AG04449 (cell line): Measurements from ENCODE around the gene RPS6KA4.
"Not testable (repeated sequence)": the region's sequence is repeated elsewhere in the genome, so short reads cannot be mapped to it uniquely, and the experiment has no call there.

Experiments used
- CTCF ChIA-PET: fragments of 350-600 bp; formaldehyde crosslinking; extraction: SDS; loops from one replicate; lab custom pipeline; 2021; ENCODE audit warnings: antibody characterized with exemption; lab: Yijun Ruan, JAX
- POLR2A ChIA-PET: fragments of 400-600, 350-600 bp; formaldehyde crosslinking; extraction: SDS; loops from one replicate; lab custom pipeline; 2020; ENCODE audit warnings: antibody characterized with exemption, inconsistent platforms; lab: Yijun Ruan, JAX
- DNase-seq: peaks from one replicate; pipeline ENCODE4 v3.0.0-alpha.2; 2010; ENCODE audit warnings: low read depth, low spot score
- H3K4me3 ChIP-seq: 2 replicates; pipeline ENCODE4 v1.5.1; 2011; ENCODE audit warnings: low read depth, mild to moderate bottlenecking, control low read depth, low read length
- TF ChIP-seq, protein P1 (sequence below): IDR thresholded peaks from one replicate; pipeline ENCODE4 v1.5.1; 2011; ENCODE audit warnings: mild to moderate bottlenecking, moderate library complexity, low read length, control low read depth, inconsistent platforms; ENCODE audit not compliant: insufficient read depth; ENCODE audit errors: missing control alignments

Gene RPS6KA4

DNA sequence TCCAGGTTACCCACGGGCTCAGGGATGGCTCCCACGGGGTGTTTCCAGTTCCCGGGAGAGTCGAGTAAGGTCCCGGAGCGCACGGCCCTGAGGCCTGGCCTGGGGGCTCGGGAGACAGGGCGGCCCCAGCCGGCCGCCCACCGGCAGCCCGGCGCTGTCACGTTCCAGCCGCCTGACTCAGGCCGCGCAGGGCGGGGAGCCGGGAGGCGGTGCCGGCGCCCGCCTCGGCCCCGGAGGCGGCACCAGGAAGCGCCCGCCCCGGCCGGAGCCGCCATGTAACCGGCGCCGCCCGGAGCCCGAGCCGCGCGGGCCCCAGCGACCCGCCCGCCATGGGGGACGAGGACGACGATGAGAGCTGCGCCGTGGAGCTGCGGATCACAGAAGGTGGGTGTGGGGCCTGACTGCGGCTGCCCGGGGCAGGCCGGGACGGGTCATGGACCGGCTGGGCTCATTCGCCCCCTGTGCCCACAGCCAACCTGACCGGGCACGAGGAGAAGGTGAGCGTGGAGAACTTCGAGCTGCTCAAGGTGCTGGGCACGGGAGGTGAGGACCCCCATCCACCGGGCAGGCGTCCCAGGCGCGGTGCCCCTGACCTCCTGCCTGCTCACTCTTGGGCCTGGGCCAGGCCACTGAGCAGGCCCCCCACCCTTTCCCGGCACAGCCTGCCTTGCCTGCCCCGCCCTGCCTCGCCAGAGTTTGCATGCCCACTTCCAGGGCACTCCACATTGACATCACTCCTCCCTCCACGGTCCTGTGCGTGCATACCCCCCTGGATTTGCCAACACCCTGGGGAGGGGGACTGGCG is at the start of gene RPS6KA4:
TSS of gene RPS6KA4 (plus strand) at position 256 of the 805 bp plus-strand sequence. CDS start at position 330, 74 bp downstream.
- POLR2A ChIA-PET = no interaction called here
- CTCF ChIA-PET = interaction anchor here (0.9 to 21.8 kb wide), 7 partner anchors 10 to 293 kb away, joined by 3 to 414 read pairs (median 3); partner anchors contain the start of genes CCDC88B, ESRRA, PLCB3 and PRDX5
- no peak for DNase-seq
- H3K4me3 ChIP-seq = peak within 1 kb of the TSS; percentile 94
- TF ChIP-seq, protein P1, sequence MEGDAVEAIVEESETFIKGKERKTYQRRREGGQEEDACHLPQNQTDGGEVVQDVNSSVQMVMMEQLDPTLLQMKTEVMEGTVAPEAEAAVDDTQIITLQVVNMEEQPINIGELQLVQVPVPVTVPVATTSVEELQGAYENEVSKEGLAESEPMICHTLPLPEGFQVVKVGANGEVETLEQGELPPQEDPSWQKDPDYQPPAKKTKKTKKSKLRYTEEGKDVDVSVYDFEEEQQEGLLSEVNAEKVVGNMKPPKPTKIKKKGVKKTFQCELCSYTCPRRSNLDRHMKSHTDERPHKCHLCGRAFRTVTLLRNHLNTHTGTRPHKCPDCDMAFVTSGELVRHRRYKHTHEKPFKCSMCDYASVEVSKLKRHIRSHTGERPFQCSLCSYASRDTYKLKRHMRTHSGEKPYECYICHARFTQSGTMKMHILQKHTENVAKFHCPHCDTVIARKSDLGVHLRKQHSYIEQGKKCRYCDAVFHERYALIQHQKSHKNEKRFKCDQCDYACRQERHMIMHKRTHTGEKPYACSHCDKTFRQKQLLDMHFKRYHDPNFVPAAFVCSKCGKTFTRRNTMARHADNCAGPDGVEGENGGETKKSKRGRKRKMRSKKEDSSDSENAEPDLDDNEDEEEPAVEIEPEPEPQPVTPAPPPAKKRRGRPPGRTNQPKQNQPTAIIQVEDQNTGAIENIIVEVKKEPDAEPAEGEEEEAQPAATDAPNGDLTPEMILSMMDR = no peak

DNA sequence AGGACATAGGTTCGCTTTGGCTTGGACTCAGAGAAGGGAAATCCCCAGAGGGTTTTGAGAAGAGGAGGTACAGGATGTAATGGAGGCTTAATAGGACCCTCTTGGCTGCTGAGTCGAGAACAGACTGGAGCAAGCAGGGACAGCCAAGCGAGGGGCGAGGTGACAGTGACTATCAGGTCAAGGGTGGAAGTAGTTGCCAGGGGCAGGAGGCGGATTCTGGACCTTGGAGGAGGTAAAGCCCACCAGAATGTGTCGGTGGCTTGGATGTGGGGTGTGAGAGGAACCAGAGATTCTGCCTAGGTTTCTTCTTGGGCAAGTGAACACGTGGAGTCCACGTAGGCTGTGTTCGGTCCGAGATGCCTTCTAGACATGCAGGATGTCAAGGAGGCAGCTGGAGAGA is 46.0 kb upstream of the RPS6KA4 start:
- ChIA-PET CTCF (interaction anchor here (1.1 to 10.4 kb wide), 3 partner anchors 9 to 43 kb away, joined by 3 to 111 read pairs (median 8); partner anchors contain the start of genes CATSPERZ and ESRRA), POLR2A (no interaction called here)
- TF ChIP-seq, protein P1 = no peak
- no peak overlapping the region for H3K4me3 ChIP-seq
- DNase-seq = no peak

- ChIA-PET CTCF (interaction anchor here (1.8 to 10.4 kb wide), 2 partner anchors 9 to 42 kb away, joined by 8 to 111 read pairs; partner anchors contain the start of genes CATSPERZ and ESRRA), POLR2A (no interaction called here)
- TF ChIP-seq, protein P1 = no peak
- DNase-seq = no peak
- H3K4me3 ChIP-seq = no peak overlapping the region
Observed at GRCh38 chr11:64313491-64314145, 45.3 kb upstream of the RPS6KA4 start.

GRCh38 chr11:64314146-64314804 is 44.7 kb upstream of the RPS6KA4 start:
- no peak overlapping the region for H3K4me3 ChIP-seq
- DNase-seq = no peak
- ChIA-PET POLR2A (interaction anchor here (0.8 kb wide), 1 partner anchor 68 kb away, joined by 3 read pairs; no protein-coding TSS in a partner anchor), CTCF (interaction anchor here (1.8 to 10.4 kb wide), 2 partner anchors 10 to 41 kb away, joined by 8 to 111 read pairs; partner anchors contain the start of genes CATSPERZ and ESRRA)
- TF ChIP-seq, protein P1 = no peak

GRCh38 chr11:64314805-64315561 is 44.0 kb upstream of the RPS6KA4 start:
- no peak overlapping the region for H3K4me3 ChIP-seq
- CTCF ChIA-PET = interaction anchor here (4.2 to 10.4 kb wide), 2 partner anchors 11 to 39 kb away, joined by 48 to 111 read pairs; partner anchors contain the start of genes CATSPERZ and ESRRA
- DNase-seq = no peak
- TF ChIP-seq, protein P1 = no peak
- POLR2A ChIA-PET = interaction anchor here (0.8 kb wide), 1 partner anchor 69 kb away, joined by 3 read pairs; no protein-coding TSS in a partner anchor

- POLR2A ChIA-PET, DNase-seq: not testable (repeated sequence)
- CTCF ChIA-PET = interaction anchor here (2.0 to 10.4 kb wide), 4 partner anchors 12 to 38 kb away, joined by 14 to 111 read pairs (median 34); partner anchors contain the start of genes CATSPERZ and ESRRA
- peak overlapping the region; percentile 96 for H3K4me3 ChIP-seq
Observed at GRCh38 chr11:64315667-64316526, 43.1 kb upstream of the RPS6KA4 start.
